ENCODE data around the gene PRKN. TPM values are rescaled to one million over a fixed set of nuclear protein-coding genes. Genes with fewer than 3 reads are reported as not detected.

PRKN gene
- total RNA-seq, 4 donors from 2014 or later, result 6.3 to 11.9 (median 9.5) TPM

GRCh38 chr6:161837854-161838253 lies 889.7 kb downstream of the PRKN start:
- no peak overlapping the region for H3K4me3 ChIP-seq (ENCODE audit: low read depth, poor library complexity, severe bottlenecking)
- 81% methylated on average over 2 of the region's 2 CpGs for WGBS, 2 donors
- intact Hi-C loops (cut with DNase I; ENCODE audit: low total_unique reads), result no loop called here
- TF ChIP-seq POLR2A (IDR thresholded peaks at IDR 0.05), result no peak
- no peak for TF ChIP-seq CTCF (IDR thresholded peaks at IDR 0.05)
- DNase-seq (ENCODE audit: low spot score in 2 of 2), result no peak

GRCh38 chr6:161837449-161837735 lies 890.2 kb downstream of the PRKN start:
- intact Hi-C loops (cut with DNase I; ENCODE audit: low total_unique reads), result no loop called here
- no peak overlapping the region for H3K4me3 ChIP-seq (ENCODE audit: low read depth, poor library complexity, severe bottlenecking)
- no peak for TF ChIP-seq POLR2A (IDR thresholded peaks at IDR 0.05)
- TF ChIP-seq CTCF (IDR thresholded peaks at IDR 0.05), result no peak
- 73 to 90% methylated on average over 1 of the region's 1 CpG for WGBS, 2 donors
- no peak for DNase-seq (ENCODE audit: low spot score in 2 of 2)

- WGBS, 2 donors, result 88 to 89% methylated on average over 15 of the region's 15 CpGs
- no peak for DNase-seq (ENCODE audit: low spot score in 2 of 2)
- intact Hi-C loops (cut with DNase I; ENCODE audit: low total_unique reads), result no loop called here
- no peak overlapping the region for H3K4me3 ChIP-seq (ENCODE audit: low read depth, poor library complexity, severe bottlenecking)
- TF ChIP-seq POLR2A (IDR thresholded peaks at IDR 0.05) (no peak), CTCF (IDR thresholded peaks at IDR 0.05) (no peak)
Measured at GRCh38 chr6:161836643-161837448, 890.7 kb downstream of the PRKN start.

- intact Hi-C loops (cut with DNase I; ENCODE audit: low total_unique reads), result no loop called here
- WGBS, 2 donors, result 30 to 44% methylated on average over 18 to 19 of the region's 19 CpGs
- no peak for DNase-seq (ENCODE audit: low spot score in 2 of 2)
- no peak overlapping the region for H3K4me3 ChIP-seq (ENCODE audit: low read depth, poor library complexity, severe bottlenecking)
- TF ChIP-seq CTCF (IDR thresholded peaks at IDR 0.05) (no peak), POLR2A (IDR thresholded peaks at IDR 0.05) (no peak)
Measured at GRCh38 chr6:161835500-161836215, 891.9 kb downstream of the PRKN start.

GRCh38 chr6:161834426-161834825 lies 893.1 kb downstream of the PRKN start:
- 85 to 92% methylated on average over 6 of the region's 6 CpGs for WGBS, 2 donors
- DNase-seq (ENCODE audit: low spot score in 2 of 2), result no peak
- intact Hi-C loops (cut with DNase I; ENCODE audit: low total_unique reads), result no loop called here
- TF ChIP-seq POLR2A (IDR thresholded peaks at IDR 0.05), result no peak
- H3K4me3 ChIP-seq (ENCODE audit: low read depth, poor library complexity, severe bottlenecking), result no peak overlapping the region

- H3K4me3 ChIP-seq (ENCODE audit: low read depth, poor library complexity, severe bottlenecking), result no peak overlapping the region
- 76 to 86% methylated on average over 18 of the region's 18 CpGs for WGBS, 2 donors
- intact Hi-C loops (cut with DNase I; ENCODE audit: low total_unique reads), result no loop called here
- TF ChIP-seq CTCF (IDR thresholded peaks at IDR 0.05) (no peak), POLR2A (IDR thresholded peaks at IDR 0.05) (no peak)
- DNase-seq (ENCODE audit: low spot score in 2 of 2), result no peak
Measured at GRCh38 chr6:161833099-161833860, 894.3 kb downstream of the PRKN start.
